Activated CD4-positive, alpha-beta T cell treated with anti-CD3 and anti-CD28 coated beads for 36 hours (primary cell): ENCODE data around the gene ABCC3. TPM values are rescaled to one million over a fixed set of nuclear protein-coding genes. Genes with fewer than 3 reads are reported as not detected.

Experiments
- ATAC-seq: fragments of 200-7000 bp; cut with Tn5 transposase; one replicate; pipeline ENCODE4 v1.10.0; 2021; ENCODE audit warnings: mild to moderate bottlenecking, moderate library complexity
- CTCF ChIA-PET: fragments of 350-600 bp; sonication (Branson Sonifier 250); formaldehyde crosslinking; loops from one replicate; lab custom pipeline; 2021; ENCODE audit warnings: antibody characterized with exemption; lab: Charles Lee
- POLR2A ChIA-PET: fragments of 350-600 bp; sonication (Branson Sonifier 250); formaldehyde crosslinking; loops from one replicate; lab custom pipeline; 2021; ENCODE audit warnings: antibody characterized with exemption, inconsistent platforms; lab: Charles Lee
- DNase-seq: peaks from one replicate; pipeline ENCODE4 v3.0.0-alpha.2; 2020
- H3K27ac Mint-ChIP-seq: one replicate; pipeline ENCODE4 v1.8.0; 2021; ENCODE audit warnings: mixed read lengths
- H3K27me3 Mint-ChIP-seq: one replicate; pipeline ENCODE4 v1.8.0; 2021; ENCODE audit warnings: mixed read lengths
- H3K36me3 Mint-ChIP-seq: one replicate; pipeline ENCODE4 v1.8.0; 2021; ENCODE audit warnings: low read depth, mixed read lengths
- H3K4me1 Mint-ChIP-seq: one replicate; pipeline ENCODE4 v1.8.0; 2021; ENCODE audit warnings: mixed read lengths
- H3K4me3 Mint-ChIP-seq: one replicate; pipeline ENCODE4 v1.8.0; 2021; ENCODE audit warnings: mild to moderate bottlenecking, moderate library complexity, mixed read lengths
- H3K9me3 Mint-ChIP-seq: one replicate; pipeline ENCODE4 v1.8.0; 2021; ENCODE audit warnings: low read depth, mixed read lengths
- intact Hi-C, 2 experiments: fragments of 100-400 bp; cut with DNase I in 1 of 2; cut with micrococcal nuclease in 1 of 2; formaldehyde crosslinking; loops; one replicate each; pipeline versions ENCODE4 v1.14.2 to v1.15.1; 2022 to 2024; cut with DNase I, micrococcal nuclease
- total RNA-seq, 2 experiments: library from RNA; stranded (reverse); gene quantifications; one replicate each; pipeline ENCODE4 v1.2.3, GENCODE V29; 2021

Gene ABCC3
- total RNA-seq, 2 experiments from 2014 or later: not detected

GRCh38 chr17:50690887-50691549 is 56.3 kb downstream of the ABCC3 start:
- H3K4me1 Mint-ChIP-seq: peaks cover under 1% of the 10 kb centered on the region
- no peak overlapping the region for H3K4me3 Mint-ChIP-seq
- no peak overlapping the region for H3K27ac Mint-ChIP-seq
- intact Hi-C loops: no loop called here
- ChIA-PET CTCF (interaction anchor here (1.3 kb wide), 1 partner anchor 65 kb away, joined by 3 read pairs; no protein-coding TSS in a partner anchor), POLR2A (no interaction called here)
- H3K9me3 Mint-ChIP-seq: no peaks in the 10 kb centered on the region
- H3K36me3 Mint-ChIP-seq: peaks cover 11% of the 10 kb centered on the region
- ATAC-seq (no peak), DNase-seq (no peak)
- no peaks in the 10 kb centered on the region for H3K27me3 Mint-ChIP-seq

GRCh38 chr17:50691550-50692447 is 57.1 kb downstream of the ABCC3 start:
- POLR2A ChIA-PET: no interaction called here
- Mint-ChIP-seq H3K4me1 (peaks cover 3% of the 10 kb centered on the region), H3K27ac (no peak overlapping the region), H3K9me3 (no peaks in the 10 kb centered on the region), H3K27me3 (no peaks in the 10 kb centered on the region), H3K4me3 (no peak overlapping the region), H3K36me3 (peaks cover 15% of the 10 kb centered on the region)
- intact Hi-C loops: no loop called here
- ATAC-seq: no peak
- CTCF ChIA-PET: interaction anchor here (1.3 to 1.5 kb wide), 2 partner anchors 11 to 65 kb away, joined by 3 to 4 read pairs; no protein-coding TSS in a partner anchor
- no peak for DNase-seq

DNA sequence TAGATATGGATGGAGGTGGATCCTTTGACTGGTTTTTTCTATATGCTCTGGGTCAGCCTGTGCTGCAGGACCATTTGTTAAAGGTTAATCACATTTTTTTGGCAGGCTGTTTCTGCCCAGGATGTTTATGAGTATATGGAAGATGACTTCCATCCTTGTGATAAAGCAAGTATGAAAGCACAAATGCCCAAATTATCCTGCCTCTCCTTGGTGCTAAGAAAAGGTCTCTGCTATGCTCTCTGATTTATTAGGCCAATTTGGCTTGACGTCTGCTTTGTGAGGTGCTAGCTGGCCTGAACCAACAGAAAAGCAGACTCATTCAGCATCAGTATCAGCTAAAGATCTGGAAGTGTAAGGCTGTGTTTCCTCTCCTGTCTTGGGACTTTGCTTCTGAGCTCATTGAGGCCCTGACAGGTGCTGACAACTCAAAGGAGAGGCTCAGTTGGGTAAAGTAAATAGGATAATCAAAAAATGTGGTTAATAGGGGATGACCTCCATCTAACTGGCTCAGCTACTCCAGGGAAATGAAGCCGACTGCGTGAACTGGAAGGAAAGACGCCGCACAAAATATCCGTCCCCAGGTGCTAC is 57.9 kb downstream of the ABCC3 start:
- POLR2A ChIA-PET: interaction anchor here (0.6 kb wide), 1 partner anchor 66 kb away, joined by 3 read pairs; no protein-coding TSS in a partner anchor
- DNase-seq (no peak), ATAC-seq (no peak)
- intact Hi-C loops: no loop called here
- CTCF ChIA-PET: interaction anchor here (1.5 kb wide), 1 partner anchor 11 kb away, joined by 4 read pairs; no protein-coding TSS in a partner anchor
- Mint-ChIP-seq H3K9me3 (no peaks in the 10 kb centered on the region), H3K27me3 (no peaks in the 10 kb centered on the region), H3K4me3 (no peak overlapping the region), H3K27ac (no peak overlapping the region), H3K36me3 (peaks cover 22% of the 10 kb centered on the region), H3K4me1 (peaks cover 7% of the 10 kb centered on the region)

DNA sequence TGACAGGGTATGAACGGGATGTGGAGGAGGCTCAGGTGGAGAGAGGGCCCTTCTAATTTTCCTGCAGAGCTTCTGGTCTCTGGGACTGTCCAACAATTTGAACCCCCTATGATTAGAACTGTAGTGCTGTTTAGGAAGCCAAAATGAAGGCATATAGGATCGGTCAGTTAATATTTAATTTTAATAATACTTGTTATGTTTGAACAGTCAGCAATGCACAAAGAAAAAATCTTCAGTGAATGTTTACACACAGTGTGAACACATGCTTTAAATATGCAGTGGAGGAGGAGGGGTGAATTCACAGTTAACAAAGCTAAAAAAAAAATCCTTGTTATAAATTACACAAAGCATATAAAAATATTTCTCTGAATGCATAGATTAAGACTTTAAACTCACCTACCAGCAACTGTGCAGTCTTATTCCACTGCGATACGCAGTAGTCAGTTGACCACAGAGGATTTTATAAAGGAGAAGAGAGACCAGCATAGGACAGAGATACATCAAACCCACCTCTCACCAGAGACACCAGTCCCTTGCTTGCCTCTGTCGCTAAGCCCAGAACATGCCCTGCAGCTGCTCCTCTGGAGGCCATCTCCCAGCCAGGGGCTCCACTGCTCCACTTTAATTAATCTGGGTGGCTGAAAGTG is 58.5 kb downstream of the ABCC3 start:
- no peaks in the 10 kb centered on the region for H3K9me3 Mint-ChIP-seq
- ChIA-PET CTCF (interaction anchor here (0.8 to 1.5 kb wide), 3 partner anchors 10 to 62 kb away, joined by 3 to 4 read pairs (median 3); no protein-coding TSS in a partner anchor), POLR2A (interaction anchor here (0.6 kb wide), 2 partner anchors 67 to 123 kb away, joined by 3 read pairs; no protein-coding TSS in a partner anchor)
- H3K27ac Mint-ChIP-seq: no peak overlapping the region
- H3K4me3 Mint-ChIP-seq: no peak overlapping the region
- no peak for ATAC-seq
- no peak for DNase-seq
- H3K4me1 Mint-ChIP-seq: peaks cover 7% of the 10 kb centered on the region
- intact Hi-C loops: no loop called here
- H3K27me3 Mint-ChIP-seq: no peaks in the 10 kb centered on the region
- H3K36me3 Mint-ChIP-seq: peaks cover 24% of the 10 kb centered on the region

- POLR2A ChIA-PET: no interaction called here
- ATAC-seq (no peak), DNase-seq (no peak)
- Mint-ChIP-seq H3K36me3 (peaks cover 38% of the 10 kb centered on the region), H3K27ac (no peak overlapping the region), H3K27me3 (no peaks in the 10 kb centered on the region), H3K9me3 (no peaks in the 10 kb centered on the region), H3K4me3 (no peak overlapping the region), H3K4me1 (peaks cover 13% of the 10 kb centered on the region)
- CTCF ChIA-PET: interaction anchor here (1.1 to 1.3 kb wide), 3 partner anchors 30 to 217 kb away, joined by 3 to 9 read pairs (median 3); no protein-coding TSS in a partner anchor
- intact Hi-C loops: loop anchor here in 1 of 2 experiments (5.0 kb wide), 1 partner anchor 214 kb away; no protein-coding TSS in a partner anchor
These were observed 61.7 kb downstream of the ABCC3 start for GRCh38 chr17:50696365-50696879.

- intact Hi-C loops: loop anchor here in 1 of 2 experiments (5.0 kb wide), 1 partner anchor 215 kb away; no protein-coding TSS in a partner anchor
- peaks cover 17% of the 10 kb centered on the region for H3K4me1 Mint-ChIP-seq
- ATAC-seq (no peak), DNase-seq (no peak)
- peaks cover 39% of the 10 kb centered on the region for H3K36me3 Mint-ChIP-seq
- POLR2A ChIA-PET: no interaction called here
- CTCF ChIA-PET: interaction anchor here (1.1 to 1.2 kb wide), 2 partner anchors 61 to 218 kb away, joined by 3 read pairs; no protein-coding TSS in a partner anchor
- no peak overlapping the region for H3K4me3 Mint-ChIP-seq
- H3K27me3 Mint-ChIP-seq: no peaks in the 10 kb centered on the region
- no peaks in the 10 kb centered on the region for H3K9me3 Mint-ChIP-seq
- H3K27ac Mint-ChIP-seq: peak overlapping the region; percentile 85
These were observed 62.4 kb downstream of the ABCC3 start for GRCh38 chr17:50697062-50697461.

- Mint-ChIP-seq H3K27me3 (no peaks in the 10 kb centered on the region), H3K27ac (peak overlapping the region; percentile 85), H3K4me3 (no peak overlapping the region), H3K36me3 (peaks cover 39% of the 10 kb centered on the region), H3K9me3 (no peaks in the 10 kb centered on the region), H3K4me1 (peaks cover 22% of the 10 kb centered on the region)
- CTCF ChIA-PET: interaction anchor here (1.1 to 1.2 kb wide), 2 partner anchors 62 to 218 kb away, joined by 3 read pairs; no protein-coding TSS in a partner anchor
- intact Hi-C loops: loop anchor here in 1 of 2 experiments (5.0 kb wide), 1 partner anchor 215 kb away; no protein-coding TSS in a partner anchor
- DNase-seq (no peak), ATAC-seq (no peak)
- POLR2A ChIA-PET: no interaction called here
These were observed 63.1 kb downstream of the ABCC3 start for GRCh38 chr17:50697663-50698272.

GRCh38 chr17:50699410-50699809 is 64.7 kb downstream of the ABCC3 start:
- H3K27ac Mint-ChIP-seq: no peak overlapping the region
- no peak for DNase-seq
- ChIA-PET CTCF (no interaction called here), POLR2A (no interaction called here)
- H3K27me3 Mint-ChIP-seq: no peaks in the 10 kb centered on the region
- peaks cover 31% of the 10 kb centered on the region for H3K4me1 Mint-ChIP-seq
- H3K36me3 Mint-ChIP-seq: peaks cover 41% of the 10 kb centered on the region
- no peaks in the 10 kb centered on the region for H3K9me3 Mint-ChIP-seq
- H3K4me3 Mint-ChIP-seq: no peak overlapping the region
- intact Hi-C loops: loop anchor here in 1 of 2 experiments (5.0 kb wide), 1 partner anchor 217 kb away; no protein-coding TSS in a partner anchor
- no peak for ATAC-seq

DNA sequence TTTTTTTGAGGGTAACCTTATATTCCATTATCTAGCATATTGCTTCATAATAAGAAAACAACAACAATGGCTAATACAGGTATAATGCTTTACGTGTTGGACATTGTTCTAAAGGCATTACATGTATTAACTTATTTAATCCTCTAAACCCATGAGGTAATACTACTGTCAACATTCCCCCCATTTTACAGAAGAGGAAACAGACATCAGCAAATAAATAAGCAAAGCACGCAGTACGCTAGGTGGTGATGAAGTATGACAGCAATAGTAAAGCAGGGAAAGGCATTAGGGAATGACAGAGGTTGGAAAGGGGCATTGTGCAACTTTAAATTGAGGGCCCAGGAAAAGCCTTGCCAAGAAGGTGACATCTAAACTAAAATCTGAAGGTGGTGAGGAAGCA is 68.5 kb downstream of the ABCC3 start:
- ATAC-seq (no peak), DNase-seq (no peak)
- no peaks in the 10 kb centered on the region for H3K9me3 Mint-ChIP-seq
- intact Hi-C loops: loop anchor here in 1 of 2 experiments (10.0 kb wide), 1 partner anchor 218 kb away; no protein-coding TSS in a partner anchor
- peak overlapping the region; percentile 26 for H3K27ac Mint-ChIP-seq
- H3K36me3 Mint-ChIP-seq: peaks cover 29% of the 10 kb centered on the region
- H3K27me3 Mint-ChIP-seq: no peaks in the 10 kb centered on the region
- H3K4me3 Mint-ChIP-seq: no peak overlapping the region
- POLR2A ChIA-PET: no interaction called here
- CTCF ChIA-PET: interaction anchor here (0.7 to 1.4 kb wide), 2 partner anchors 10 to 41 kb away, joined by 3 to 4 read pairs; no protein-coding TSS in a partner anchor
- H3K4me1 Mint-ChIP-seq: peaks cover 41% of the 10 kb centered on the region
